Activated naive CD4-positive, alpha-beta T cell treated with anti-CD3 and anti-CD28 coated beads, Interleukin-2, amount 50 U/mL, for 24 hours (primary cell): ENCODE results near the gene LCLAT1.

Experiments
- H3K27ac Mint-ChIP-seq: one replicate; pipeline ENCODE4 v1.8.0; 2021; ENCODE audit warnings: mild to moderate bottlenecking, mixed read lengths
- H3K27me3 Mint-ChIP-seq: one replicate; pipeline ENCODE4 v1.8.0; 2021; ENCODE audit warnings: mixed read lengths
- H3K36me3 Mint-ChIP-seq: one replicate; pipeline ENCODE4 v1.8.0; 2021; ENCODE audit warnings: mixed read lengths
- H3K4me1 Mint-ChIP-seq: one replicate; pipeline ENCODE4 v1.8.0; 2021; ENCODE audit warnings: mixed read lengths
- H3K4me3 Mint-ChIP-seq: one replicate; pipeline ENCODE4 v1.8.0; 2021; ENCODE audit warnings: mild to moderate bottlenecking, mixed read lengths
- H3K9me3 Mint-ChIP-seq: one replicate; pipeline ENCODE4 v1.8.0; 2021; ENCODE audit warnings: mixed read lengths

The LCLAT1 gene

GRCh38 chr2:30655660-30656059 is 208.6 kb downstream of the LCLAT1 start:
- no peaks in the 10 kb centered on the region for H3K27me3 Mint-ChIP-seq
- H3K4me1 Mint-ChIP-seq, result no peaks in the 10 kb centered on the region
- no peak overlapping the region for H3K4me3 Mint-ChIP-seq
- H3K9me3 Mint-ChIP-seq, result no peaks in the 10 kb centered on the region
- no peak overlapping the region for H3K27ac Mint-ChIP-seq
- no peaks in the 10 kb centered on the region for H3K36me3 Mint-ChIP-seq

- no peak overlapping the region for H3K27ac Mint-ChIP-seq
- H3K36me3 Mint-ChIP-seq, result no peaks in the 10 kb centered on the region
- no peaks in the 10 kb centered on the region for H3K27me3 Mint-ChIP-seq
- H3K9me3 Mint-ChIP-seq, result no peaks in the 10 kb centered on the region
- no peak overlapping the region for H3K4me3 Mint-ChIP-seq
- no peaks in the 10 kb centered on the region for H3K4me1 Mint-ChIP-seq
These were observed 209.0 kb downstream of the LCLAT1 start for GRCh38 chr2:30656079-30656478.

- no peaks in the 10 kb centered on the region for H3K9me3 Mint-ChIP-seq
- H3K27ac Mint-ChIP-seq, result no peak overlapping the region
- H3K4me3 Mint-ChIP-seq, result no peak overlapping the region
- H3K36me3 Mint-ChIP-seq, result no peaks in the 10 kb centered on the region
- no peaks in the 10 kb centered on the region for H3K4me1 Mint-ChIP-seq
- no peaks in the 10 kb centered on the region for H3K27me3 Mint-ChIP-seq
These were observed 214.4 kb downstream of the LCLAT1 start for GRCh38 chr2:30661173-30662107.

GRCh38 chr2:30662268-30663131 is 215.5 kb downstream of the LCLAT1 start:
- H3K27me3 Mint-ChIP-seq, result no peaks in the 10 kb centered on the region
- H3K4me1 Mint-ChIP-seq, result no peaks in the 10 kb centered on the region
- H3K4me3 Mint-ChIP-seq, result no peak overlapping the region
- no peaks in the 10 kb centered on the region for H3K9me3 Mint-ChIP-seq
- H3K36me3 Mint-ChIP-seq, result no peaks in the 10 kb centered on the region
- no peak overlapping the region for H3K27ac Mint-ChIP-seq

GRCh38 chr2:30663321-30663720 is 216.3 kb downstream of the LCLAT1 start:
- Mint-ChIP-seq H3K36me3 (no peaks in the 10 kb centered on the region), H3K4me3 (no peak overlapping the region), H3K27me3 (no peaks in the 10 kb centered on the region), H3K9me3 (peaks cover under 1% of the 10 kb centered on the region), H3K4me1 (no peaks in the 10 kb centered on the region), H3K27ac (no peak overlapping the region)

GRCh38 chr2:30663806-30664205 is 216.8 kb downstream of the LCLAT1 start:
- H3K9me3 Mint-ChIP-seq, result peaks cover 5% of the 10 kb centered on the region
- H3K4me3 Mint-ChIP-seq, result no peak overlapping the region
- H3K36me3 Mint-ChIP-seq, result no peaks in the 10 kb centered on the region
- H3K27ac Mint-ChIP-seq, result no peak overlapping the region
- H3K4me1 Mint-ChIP-seq, result no peaks in the 10 kb centered on the region
- H3K27me3 Mint-ChIP-seq, result no peaks in the 10 kb centered on the region

- H3K9me3 Mint-ChIP-seq, result peaks cover 8% of the 10 kb centered on the region
- no peaks in the 10 kb centered on the region for H3K27me3 Mint-ChIP-seq
- peaks cover under 1% of the 10 kb centered on the region for H3K36me3 Mint-ChIP-seq
- H3K4me1 Mint-ChIP-seq, result no peaks in the 10 kb centered on the region
- H3K4me3 Mint-ChIP-seq, result no peak overlapping the region
- no peak overlapping the region for H3K27ac Mint-ChIP-seq
These were observed 217.8 kb downstream of the LCLAT1 start for GRCh38 chr2:30664761-30665358.

- peaks cover 2% of the 10 kb centered on the region for H3K27me3 Mint-ChIP-seq
- H3K4me1 Mint-ChIP-seq, result no peaks in the 10 kb centered on the region
- peaks cover 4% of the 10 kb centered on the region for H3K36me3 Mint-ChIP-seq
- H3K9me3 Mint-ChIP-seq, result peaks cover 17% of the 10 kb centered on the region
- H3K27ac Mint-ChIP-seq, result no peak overlapping the region
- no peak overlapping the region for H3K4me3 Mint-ChIP-seq
These were observed 218.8 kb downstream of the LCLAT1 start for GRCh38 chr2:30665761-30666265.

- no peaks in the 10 kb centered on the region for H3K4me1 Mint-ChIP-seq
- no peak overlapping the region for H3K4me3 Mint-ChIP-seq
- no peak overlapping the region for H3K27ac Mint-ChIP-seq
- H3K27me3 Mint-ChIP-seq, result peaks cover 2% of the 10 kb centered on the region
- peaks cover 17% of the 10 kb centered on the region for H3K9me3 Mint-ChIP-seq
- H3K36me3 Mint-ChIP-seq, result peaks cover 4% of the 10 kb centered on the region
These were observed 219.3 kb downstream of the LCLAT1 start for GRCh38 chr2:30666266-30666874.

- Mint-ChIP-seq H3K9me3 (peaks cover 17% of the 10 kb centered on the region), H3K27ac (no peak overlapping the region), H3K4me1 (no peaks in the 10 kb centered on the region), H3K4me3 (no peak overlapping the region), H3K36me3 (peaks cover 6% of the 10 kb centered on the region), H3K27me3 (peaks cover 10% of the 10 kb centered on the region)
These were observed 223.4 kb downstream of the LCLAT1 start for GRCh38 chr2:30670453-30670852.

GRCh38 chr2:30673127-30673526 is 226.1 kb downstream of the LCLAT1 start:
- peaks cover 17% of the 10 kb centered on the region for H3K9me3 Mint-ChIP-seq
- H3K4me3 Mint-ChIP-seq, result no peak overlapping the region
- peaks cover 6% of the 10 kb centered on the region for H3K36me3 Mint-ChIP-seq
- H3K27me3 Mint-ChIP-seq, result peaks cover 10% of the 10 kb centered on the region
- no peak overlapping the region for H3K27ac Mint-ChIP-seq
- H3K4me1 Mint-ChIP-seq, result no peaks in the 10 kb centered on the region

GRCh38 chr2:30675758-30676157 is 228.7 kb downstream of the LCLAT1 start:
- H3K4me3 Mint-ChIP-seq, result no peak overlapping the region
- H3K9me3 Mint-ChIP-seq, result no peaks in the 10 kb centered on the region

GRCh38 chr2:30677231-30677630 is 230.2 kb downstream of the LCLAT1 start:
- no peaks in the 10 kb centered on the region for H3K36me3 Mint-ChIP-seq
- no peak overlapping the region for H3K27ac Mint-ChIP-seq
- H3K9me3 Mint-ChIP-seq, result no peaks in the 10 kb centered on the region
- H3K27me3 Mint-ChIP-seq, result peaks cover 7% of the 10 kb centered on the region
- no peaks in the 10 kb centered on the region for H3K4me1 Mint-ChIP-seq
- H3K4me3 Mint-ChIP-seq, result no peak overlapping the region

More at GRCh38 chr2:30675758-30676157, 228.7 kb downstream of the LCLAT1 start:
- H3K36me3 Mint-ChIP-seq, result peaks cover 2% of the 10 kb centered on the region
- no peak overlapping the region for H3K27ac Mint-ChIP-seq
- peaks cover 8% of the 10 kb centered on the region for H3K27me3 Mint-ChIP-seq
- H3K4me1 Mint-ChIP-seq, result no peaks in the 10 kb centered on the region

- no peak overlapping the region for H3K4me3 Mint-ChIP-seq
- peaks cover 3% of the 10 kb centered on the region for H3K27me3 Mint-ChIP-seq
- no peaks in the 10 kb centered on the region for H3K4me1 Mint-ChIP-seq
- no peaks in the 10 kb centered on the region for H3K9me3 Mint-ChIP-seq
- H3K27ac Mint-ChIP-seq, result no peak overlapping the region
- no peaks in the 10 kb centered on the region for H3K36me3 Mint-ChIP-seq
These were observed 230.9 kb downstream of the LCLAT1 start for GRCh38 chr2:30677861-30678385.
